Stomach (tissue), 4 donors: ENCODE measurements around the gene KRTAP6-2.

Experiments used
- EP300 ChIP-seq: sonication (generic); formaldehyde crosslinking; IDR thresholded peaks from one replicate; pipeline ENCODE4 v1.6.1; 2017; ENCODE audit warnings: antibody characterized with exemption
- POLR2A ChIP-seq, 4 donors: fragments of 450-650 bp; IDR thresholded peaks; one replicate each; pipeline ENCODE4 v1.6.1; 2016; ENCODE audit warnings: antibody characterized with exemption in 4 of 4, control low read depth in 2 of 4, mild to moderate bottlenecking in 1 of 4, moderate library complexity in 1 of 4
- POLR2AphosphoS5 ChIP-seq, 3 donors: sonication (generic); formaldehyde crosslinking; IDR thresholded peaks; one replicate each; pipeline ENCODE4 v1.6.1; 2016; ENCODE audit warnings: antibody characterized with exemption in 3 of 3
- TF ChIP-seq, protein P1 (sequence below), 7 experiments: fragments of 450-650 bp in 4 of 7; fragments of 200-600 bp in 3 of 7; sonication (generic) in 3 of 7; IDR thresholded peaks; one replicate each; pipeline ENCODE4 v1.5.1; 2016 to 2019; ENCODE audit warnings: antibody characterized with exemption in 7 of 7, control low read depth in 2 of 7, mild to moderate bottlenecking in 1 of 7

DNA sequence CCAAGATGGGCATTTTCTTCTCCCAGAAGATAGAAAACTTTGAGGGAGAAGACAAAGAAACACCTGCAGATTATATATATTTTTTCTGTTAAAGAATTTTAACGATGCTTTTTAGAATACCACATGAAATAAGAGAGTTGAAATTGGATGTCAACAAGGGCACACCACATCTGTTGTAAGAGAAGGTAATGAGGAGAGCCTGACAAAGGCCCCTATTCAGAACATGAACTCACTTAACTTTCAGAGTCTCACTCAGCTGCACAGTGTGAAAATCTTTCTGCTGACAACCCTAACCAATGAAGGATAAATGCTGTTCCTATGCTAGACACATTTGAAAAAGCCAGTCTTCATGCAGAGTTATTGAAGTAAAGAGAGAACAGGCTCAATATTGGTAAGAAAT is 15.8 kb downstream of the KRTAP6-2 start:
- TF ChIP-seq POLR2A (IDR thresholded peaks at IDR 0.05), result no peak
- TF ChIP-seq, protein P1, sequence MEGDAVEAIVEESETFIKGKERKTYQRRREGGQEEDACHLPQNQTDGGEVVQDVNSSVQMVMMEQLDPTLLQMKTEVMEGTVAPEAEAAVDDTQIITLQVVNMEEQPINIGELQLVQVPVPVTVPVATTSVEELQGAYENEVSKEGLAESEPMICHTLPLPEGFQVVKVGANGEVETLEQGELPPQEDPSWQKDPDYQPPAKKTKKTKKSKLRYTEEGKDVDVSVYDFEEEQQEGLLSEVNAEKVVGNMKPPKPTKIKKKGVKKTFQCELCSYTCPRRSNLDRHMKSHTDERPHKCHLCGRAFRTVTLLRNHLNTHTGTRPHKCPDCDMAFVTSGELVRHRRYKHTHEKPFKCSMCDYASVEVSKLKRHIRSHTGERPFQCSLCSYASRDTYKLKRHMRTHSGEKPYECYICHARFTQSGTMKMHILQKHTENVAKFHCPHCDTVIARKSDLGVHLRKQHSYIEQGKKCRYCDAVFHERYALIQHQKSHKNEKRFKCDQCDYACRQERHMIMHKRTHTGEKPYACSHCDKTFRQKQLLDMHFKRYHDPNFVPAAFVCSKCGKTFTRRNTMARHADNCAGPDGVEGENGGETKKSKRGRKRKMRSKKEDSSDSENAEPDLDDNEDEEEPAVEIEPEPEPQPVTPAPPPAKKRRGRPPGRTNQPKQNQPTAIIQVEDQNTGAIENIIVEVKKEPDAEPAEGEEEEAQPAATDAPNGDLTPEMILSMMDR (IDR thresholded peaks at IDR 0.05), result no peak
- no peak for TF ChIP-seq EP300
- TF ChIP-seq POLR2AphosphoS5 (IDR thresholded peaks at IDR 0.05), result no peak
